Activated gamma-delta T cell treated with Interleukin-2 at 50 U/mL for 16 hours (primary cell): ENCODE measurements around the gene L3MBTL4.
"Not testable (repeated sequence)": the region's sequence is repeated elsewhere in the genome, so short reads cannot be mapped to it uniquely, and the experiment has no call there.

ENCODE experiments used
- DNase-seq: peaks from one replicate; pipeline ENCODE4 v3.0.0-alpha.2; 2020

The L3MBTL4 gene

DNA sequence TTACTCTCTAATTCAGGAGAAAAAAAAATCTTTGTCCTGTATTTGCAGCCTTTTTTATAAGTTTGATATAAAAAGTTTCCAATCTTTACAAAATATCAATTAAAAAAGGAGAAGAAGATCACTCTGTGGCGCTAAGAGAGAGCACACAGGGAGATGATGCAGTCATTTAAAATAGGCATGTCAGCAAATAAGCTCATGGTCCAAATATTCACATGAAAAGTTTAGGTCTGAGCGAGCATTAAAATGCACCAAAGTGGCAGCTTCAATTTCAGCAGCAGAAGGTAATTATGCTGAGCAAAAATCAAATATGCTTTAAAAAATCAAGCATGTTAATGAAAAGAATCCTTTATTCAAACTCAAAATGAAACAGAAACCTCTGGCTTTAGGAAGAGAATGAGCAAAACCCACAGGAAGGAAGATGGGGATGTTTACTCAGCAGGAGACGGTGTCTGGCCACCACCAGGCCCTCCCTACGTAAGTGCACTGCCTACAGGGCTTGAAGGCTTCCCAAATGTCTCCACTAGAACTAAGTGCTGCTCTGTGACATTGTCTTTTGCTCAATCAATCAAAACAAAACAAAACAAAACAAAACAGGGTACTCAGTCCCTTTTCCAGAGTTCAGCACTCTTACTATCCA lies 120.4 kb downstream of the L3MBTL4 start:
- DNase-seq = no peak

DNA sequence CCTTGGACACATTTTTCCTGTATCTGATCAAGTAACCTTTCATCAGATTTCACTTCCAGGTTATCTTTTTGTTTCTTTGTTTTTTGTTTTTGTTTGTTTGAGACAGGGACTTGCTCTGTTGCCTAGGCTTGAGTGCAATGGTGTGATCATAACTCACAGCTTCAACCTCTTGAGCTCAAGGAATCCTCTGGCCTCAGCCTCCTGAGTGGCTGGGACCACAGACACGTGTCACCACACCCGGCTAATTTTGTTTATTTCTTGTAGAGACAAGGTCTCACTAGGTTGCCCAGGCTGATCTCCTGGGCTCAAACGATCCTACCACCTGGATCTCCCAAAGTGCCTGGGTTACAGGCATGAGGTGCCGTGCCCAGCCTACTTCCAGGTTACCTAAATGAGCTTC lies 124.9 kb downstream of the L3MBTL4 start:
- no peak for DNase-seq

DNA sequence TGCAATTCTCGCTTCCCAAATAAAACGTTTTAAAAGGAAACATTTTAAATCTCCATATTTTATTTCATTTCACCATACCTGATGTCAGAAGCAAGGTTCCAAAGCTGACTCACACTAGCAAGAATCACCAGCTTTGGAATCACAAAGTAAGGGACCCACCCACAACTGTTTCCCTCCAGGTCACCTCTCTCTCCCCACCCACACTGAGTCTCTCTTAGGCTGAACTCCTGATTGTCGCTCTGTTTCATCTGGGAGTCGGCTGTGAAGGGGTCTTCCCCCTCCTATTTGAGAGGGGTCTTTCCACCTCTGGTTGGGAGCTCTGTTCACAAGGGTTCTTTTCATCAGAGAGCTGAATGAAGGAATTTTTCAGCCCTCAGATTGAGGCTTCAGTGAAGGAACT lies 128.1 kb downstream of the L3MBTL4 start:
- no peak for DNase-seq

GRCh38 chr18:6284761-6285160 lies 129.9 kb downstream of the L3MBTL4 start:
- no peak for DNase-seq

DNA sequence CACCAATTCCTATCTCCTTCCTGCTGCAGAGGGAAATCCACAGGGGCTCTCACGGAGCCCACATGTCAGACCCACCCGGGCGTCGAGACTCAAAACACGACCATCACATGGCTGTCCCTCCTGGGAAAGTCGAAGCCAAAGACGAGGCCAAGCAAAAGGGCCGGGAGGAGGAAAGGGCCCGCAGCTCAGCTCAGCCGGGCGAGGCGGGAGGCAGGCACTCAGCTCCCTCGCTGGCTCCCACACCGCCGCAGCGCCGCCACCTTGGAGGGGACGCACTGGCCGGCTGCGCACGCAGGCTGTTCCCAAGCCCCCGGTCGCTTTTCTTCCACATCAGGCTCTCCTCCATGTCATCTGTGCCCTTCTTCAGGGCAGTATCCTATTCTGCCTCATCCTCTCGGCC lies 130.4 kb downstream of the L3MBTL4 start:
- DNase-seq = no peak

GRCh38 chr18:6281874-6282273 lies 132.8 kb downstream of the L3MBTL4 start:
- no peak for DNase-seq

DNA sequence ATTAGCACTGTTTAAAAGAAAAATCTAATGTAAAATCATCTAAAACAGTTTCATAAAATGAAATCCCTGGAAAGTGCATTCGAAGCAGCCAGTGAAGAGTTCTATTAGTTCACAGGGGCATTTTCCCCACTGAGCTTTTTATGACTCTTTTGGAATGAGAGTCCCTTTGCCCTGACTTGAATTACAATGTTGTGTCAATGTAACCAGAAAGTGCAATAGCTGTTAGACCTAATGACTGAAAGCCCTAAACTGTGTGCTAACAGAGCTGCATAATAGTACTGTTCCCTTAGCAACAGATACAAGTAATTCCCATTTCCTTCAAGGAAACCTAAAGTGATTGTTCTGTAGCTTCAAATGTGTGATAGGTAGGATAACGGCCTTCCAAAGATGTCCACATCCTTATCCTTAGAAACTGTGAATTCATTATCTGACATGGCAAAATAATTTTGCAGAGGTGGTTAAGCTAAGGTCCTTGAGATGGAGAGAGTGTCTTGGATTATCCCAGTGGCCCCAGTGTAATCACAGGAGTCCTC lies 134.4 kb downstream of the L3MBTL4 start:
- no peak for DNase-seq

GRCh38 chr18:6279308-6279707 lies 135.4 kb downstream of the L3MBTL4 start:
- DNase-seq = no peak

GRCh38 chr18:6273423-6273822 lies 141.3 kb downstream of the L3MBTL4 start:
- DNase-seq = no peak

DNA sequence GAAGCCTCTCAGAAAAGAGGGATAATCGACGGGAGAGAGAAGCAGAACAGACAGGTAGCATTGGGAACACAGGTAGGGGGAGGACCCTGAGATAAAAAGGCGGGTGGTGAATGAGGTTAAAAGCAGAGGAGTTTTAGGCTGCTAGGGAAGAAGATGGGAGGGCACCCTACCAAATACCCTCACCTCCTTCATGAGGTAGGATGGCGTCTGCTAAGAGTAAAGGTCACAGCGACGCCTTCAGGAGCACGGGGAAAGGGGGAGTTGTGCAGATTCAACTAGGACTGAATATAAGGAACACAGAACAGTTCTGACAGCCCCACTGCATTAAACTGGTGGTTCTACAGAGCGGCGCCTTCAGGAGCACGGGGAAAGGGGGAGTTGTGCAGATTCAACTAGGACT lies 142.6 kb downstream of the L3MBTL4 start:
- DNase-seq = not testable (repeated sequence)

DNA sequence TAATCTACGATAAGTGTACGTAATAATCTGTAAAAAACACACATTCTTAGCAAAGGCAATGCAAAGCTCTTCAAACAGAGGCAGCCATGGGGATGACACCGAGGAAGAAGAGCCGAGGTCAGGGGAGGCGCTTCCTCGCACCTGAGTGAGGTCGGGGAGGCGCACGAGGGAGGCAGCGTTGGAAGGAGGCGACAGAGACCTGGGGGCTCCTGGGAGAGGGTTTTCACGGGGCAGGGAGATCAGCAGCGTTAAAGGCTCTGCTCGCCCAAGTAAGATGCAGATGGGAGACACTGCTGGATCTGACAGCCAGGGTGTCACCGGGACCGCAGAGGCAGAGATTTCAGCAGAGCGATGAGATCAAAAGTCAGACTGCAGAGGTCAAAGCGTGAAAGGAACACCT lies 143.1 kb downstream of the L3MBTL4 start:
- no peak for DNase-seq

GRCh38 chr18:6270771-6271216 lies 143.9 kb downstream of the L3MBTL4 start:
- DNase-seq = peak; percentile 11

DNA sequence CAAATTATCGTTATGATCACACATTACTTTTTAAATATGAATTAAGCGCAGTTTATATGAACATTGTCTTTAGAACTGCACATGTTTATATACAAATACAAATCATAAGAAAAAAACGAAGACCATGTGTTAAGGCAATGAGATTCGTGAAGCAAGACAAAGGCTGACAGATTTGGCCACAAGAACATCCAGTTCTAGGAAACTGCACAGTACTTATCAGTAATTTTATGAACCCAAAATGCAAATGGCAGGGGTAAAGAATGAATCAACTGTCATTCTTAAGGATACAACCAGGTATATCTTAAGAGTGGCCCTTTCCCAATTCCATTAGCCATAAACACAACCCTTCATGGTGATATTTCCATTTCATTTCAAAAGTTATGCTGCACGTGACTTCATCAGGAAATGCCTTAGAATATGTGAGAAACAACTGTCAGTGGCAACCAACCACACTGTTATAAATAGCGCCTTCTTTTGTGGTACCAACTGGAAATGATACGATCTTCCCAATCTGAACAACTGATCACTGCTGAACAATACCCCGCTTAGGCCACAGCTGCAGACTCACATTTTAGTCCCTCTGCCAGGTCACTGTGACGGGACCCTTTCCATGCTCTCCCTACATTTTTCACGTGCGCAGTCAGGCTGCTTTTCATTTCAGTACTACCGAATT lies 144.9 kb downstream of the L3MBTL4 start:
- no peak for DNase-seq

GRCh38 chr18:6266212-6266611 lies 148.5 kb downstream of the L3MBTL4 start:
- no peak for DNase-seq

GRCh38 chr18:6261938-6262337 lies 152.8 kb downstream of the L3MBTL4 start:
- DNase-seq = no peak

DNA sequence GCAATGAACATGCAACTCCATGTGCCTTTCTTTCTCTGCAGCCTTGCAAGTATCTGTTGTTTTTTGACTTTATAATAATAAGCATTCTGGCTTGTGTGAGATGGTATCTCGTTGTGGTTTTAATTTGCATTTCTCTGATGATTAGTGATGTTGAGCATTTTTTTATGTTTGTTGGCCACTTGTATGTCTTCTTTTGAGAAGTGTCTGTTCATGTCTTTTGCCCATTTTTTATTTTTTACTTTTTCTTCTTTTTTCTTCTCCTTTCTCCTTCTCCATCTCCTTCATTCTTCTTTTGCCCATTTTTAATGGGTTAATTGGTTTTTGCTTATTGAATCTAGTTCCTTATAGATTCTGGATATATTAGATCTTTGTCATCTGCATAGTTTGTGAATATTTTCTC lies 155.4 kb downstream of the L3MBTL4 start:
- DNase-seq = not testable (repeated sequence)

- no peak for DNase-seq
Measured at GRCh38 chr18:6257950-6258349, 156.8 kb downstream of the L3MBTL4 start.

DNA sequence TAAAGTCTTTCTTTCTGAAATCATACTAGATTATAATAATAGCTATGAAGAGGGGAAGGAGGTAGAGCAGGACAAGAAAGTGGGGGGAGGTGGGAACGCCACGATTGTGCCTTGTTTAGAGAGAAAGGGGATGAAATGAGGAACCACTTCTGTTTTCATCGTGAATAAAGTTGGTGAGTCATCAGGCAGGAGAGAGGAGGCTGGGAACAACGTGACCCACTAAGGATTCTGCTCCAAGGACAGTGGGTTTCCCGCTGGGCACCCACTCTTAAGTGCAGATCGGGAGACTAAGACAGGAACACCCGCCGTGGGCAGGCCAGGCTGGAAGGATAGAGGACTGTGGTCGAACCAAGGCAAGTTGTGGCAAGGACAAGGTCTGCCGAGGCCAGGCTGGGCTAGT lies 158.2 kb downstream of the L3MBTL4 start:
- no peak for DNase-seq

DNA sequence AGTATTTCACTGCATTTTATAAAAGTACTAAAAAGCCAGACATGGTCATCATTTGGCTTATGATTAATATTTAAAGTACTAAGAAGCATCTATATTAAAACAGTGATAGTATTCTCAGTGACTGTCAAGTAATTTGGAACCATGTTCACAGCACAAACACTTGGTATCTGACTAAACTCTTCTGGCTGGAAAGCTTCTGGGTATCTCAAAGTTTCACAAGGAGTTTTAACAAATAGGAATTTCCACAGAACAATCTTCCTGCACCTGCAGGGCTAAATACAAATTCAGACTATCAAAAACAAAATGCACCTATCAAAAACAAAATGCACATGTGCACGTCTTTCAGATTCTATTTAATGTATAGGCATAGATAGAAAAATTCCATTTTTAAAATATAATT lies 158.8 kb downstream of the L3MBTL4 start:
- no peak for DNase-seq

DNA sequence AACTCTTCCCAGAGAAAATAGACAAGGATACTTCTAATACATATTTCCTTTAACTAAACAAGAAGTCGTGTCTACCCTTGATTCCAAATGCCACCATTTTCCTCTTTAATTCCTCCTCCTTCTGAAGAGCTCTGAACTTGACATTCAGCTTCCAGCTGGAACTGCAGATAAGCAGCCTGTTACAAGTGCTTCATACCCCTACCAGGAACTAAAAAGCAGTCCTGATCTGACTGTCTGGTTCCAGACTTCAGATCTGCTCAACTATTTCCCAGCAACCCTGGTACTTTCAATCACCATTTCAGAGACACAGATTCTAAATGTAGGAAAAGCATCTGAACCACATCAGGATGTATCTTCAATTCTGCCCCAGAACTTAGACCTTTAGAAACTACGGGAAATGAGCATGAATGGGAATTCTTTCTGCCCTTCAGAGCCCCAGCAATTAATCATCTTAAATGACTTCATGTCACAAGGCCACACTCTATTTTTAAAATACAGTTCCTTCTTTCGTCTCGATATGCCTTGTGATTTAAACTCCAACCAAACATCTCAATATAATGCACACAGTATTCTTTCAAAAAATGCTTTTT lies 159.5 kb downstream of the L3MBTL4 start:
- DNase-seq = no peak

DNA sequence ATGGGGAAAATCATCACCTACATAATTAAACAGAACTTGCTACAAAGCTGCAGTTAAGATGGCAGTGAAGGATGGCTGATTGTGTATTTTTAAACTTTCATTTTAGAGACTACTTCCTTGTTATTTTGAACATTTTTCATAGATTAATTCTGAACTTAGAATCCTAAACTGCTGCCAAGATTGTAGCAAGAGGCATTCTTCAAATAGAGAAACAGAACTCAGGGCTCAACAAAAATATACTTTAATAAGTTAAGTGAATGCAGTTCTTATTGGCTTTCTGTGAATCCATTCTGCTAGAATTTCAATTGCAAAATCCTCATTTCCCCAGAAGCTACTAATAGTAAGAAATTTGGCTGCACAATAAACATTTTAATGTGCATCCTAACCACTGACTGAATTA lies 160.3 kb downstream of the L3MBTL4 start:
- no peak for DNase-seq

DNA sequence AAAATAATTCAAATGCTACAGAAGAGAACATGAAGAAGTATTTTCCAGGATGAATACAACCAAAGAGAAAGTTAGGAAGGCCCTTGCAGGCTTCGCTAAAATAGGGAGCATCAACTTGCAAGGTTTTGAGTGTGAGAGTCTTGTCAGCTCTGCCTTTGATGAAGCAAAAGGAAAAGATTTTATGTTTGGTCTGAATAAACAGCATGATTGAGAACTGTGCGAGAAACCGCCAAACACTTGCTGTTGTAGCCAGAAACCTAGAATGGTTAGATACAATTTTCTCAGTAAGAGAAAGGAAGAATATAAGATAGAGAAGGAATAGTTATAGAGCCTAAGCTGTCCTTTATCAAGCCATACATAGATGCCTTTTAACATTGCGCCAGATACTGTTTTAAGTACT lies 163.6 kb downstream of the L3MBTL4 start:
- no peak for DNase-seq

GRCh38 chr18:6249788-6250187 lies 164.9 kb downstream of the L3MBTL4 start:
- no peak for DNase-seq

DNA sequence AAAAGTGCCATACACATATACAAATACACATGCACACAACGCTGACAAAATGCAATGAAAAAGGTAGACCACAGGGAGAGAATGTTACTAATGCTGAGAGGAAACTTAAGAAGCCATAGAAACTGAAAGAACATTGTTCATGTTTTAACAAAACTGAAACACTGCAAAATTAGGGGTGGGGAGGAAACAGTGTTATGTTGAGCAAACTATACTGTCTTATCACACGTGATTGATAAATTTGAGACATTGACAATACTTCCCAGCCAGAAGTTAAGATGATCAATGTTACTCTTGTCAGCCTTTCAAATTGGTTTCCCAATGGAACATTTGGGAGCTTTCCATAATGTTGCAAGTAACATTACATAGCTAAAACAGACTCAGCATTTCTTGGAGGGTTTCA lies 165.5 kb downstream of the L3MBTL4 start:
- no peak for DNase-seq
